Posterior cingulate gyrus (tissue), 11 donors: ENCODE measurements around the gene SIGLEC5.
A peak's percentile ranks its signal among the peaks of the same experiment; 100 is the strongest.

Experiments
- DNase-seq, 10 donors: peaks; one replicate each; pipeline versions ENCODE4 v3.0.0 to v3.0.0-alpha.2; 2020 to 2021; ENCODE audit warnings: mixed read lengths in 3 of 10
- intact Hi-C: fragments of 100-400 bp; cut with DNase I; formaldehyde crosslinking; loops from one replicate; pipeline ENCODE4 v1.15.1; 2023

Gene SIGLEC5

GRCh38 chr19:51628153-51628939 is 1.9 kb downstream of the SIGLEC5 start:
- DNase-seq = no peak
- intact Hi-C loops = no loop called here

DNA sequence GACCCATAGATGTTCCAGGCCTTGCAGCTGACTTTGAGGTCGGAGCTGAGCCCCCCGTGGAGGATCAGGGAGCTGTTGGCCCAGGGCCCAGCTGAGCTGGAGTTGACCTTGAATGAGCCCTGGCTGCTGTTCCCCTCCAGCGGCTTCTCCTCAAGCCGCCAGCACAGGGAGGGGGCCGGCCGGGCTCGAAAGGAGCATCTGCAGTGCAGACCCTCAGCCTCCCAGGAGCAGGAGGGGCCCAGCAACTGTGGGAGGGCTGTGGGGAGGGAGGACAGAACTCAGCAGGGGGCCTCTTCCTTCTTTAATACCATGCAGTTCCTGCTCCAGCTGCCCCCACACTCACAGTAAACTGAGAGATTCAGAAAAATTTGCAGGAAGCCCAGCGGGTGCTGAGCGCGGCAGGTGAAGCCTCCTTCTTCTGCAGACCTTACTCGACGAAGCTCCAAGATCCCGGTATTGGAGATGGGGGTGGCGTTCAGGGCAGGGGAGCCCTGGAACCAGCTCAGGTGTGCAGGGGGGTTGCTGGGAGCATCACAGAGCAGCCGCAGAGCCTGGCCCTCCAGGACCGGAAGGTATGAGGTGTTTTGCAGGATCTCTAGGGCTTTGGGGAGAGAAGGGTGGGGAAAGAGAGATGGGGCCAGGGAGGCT is 2.6 kb downstream of the SIGLEC5 start:
- no peak for DNase-seq

GRCh38 chr19:51626675-51627074 is 3.5 kb downstream of the SIGLEC5 start:
- no peak for DNase-seq
- intact Hi-C loops = no loop called here

More for the DNA sequence above, 2.6 kb downstream of the SIGLEC5 start:
- intact Hi-C loops = no loop called here

- intact Hi-C loops = no loop called here
- no peak for DNase-seq
These were observed 9.0 kb downstream of the SIGLEC5 start for GRCh38 chr19:51621178-51621577.

DNA sequence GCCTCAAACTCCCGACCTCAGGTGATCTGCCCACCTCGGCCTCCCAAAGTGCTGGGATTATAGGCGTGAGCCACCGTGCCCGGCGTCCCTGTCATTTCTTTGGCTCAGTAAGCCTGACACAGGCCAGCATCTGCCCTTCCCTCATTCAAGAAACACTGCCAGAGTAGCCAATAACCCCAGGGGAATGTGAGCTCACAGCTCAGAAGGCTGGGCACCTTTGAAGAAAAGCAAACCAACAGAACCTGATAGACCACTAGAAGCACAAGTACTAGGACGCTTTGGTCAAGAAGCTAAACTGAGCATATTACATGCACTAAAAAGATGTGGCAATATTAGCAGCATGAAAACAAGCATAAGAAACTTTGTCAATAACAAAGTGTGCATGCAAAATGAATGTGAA is 14.2 kb downstream of the SIGLEC5 start:
- intact Hi-C loops = no loop called here
- DNase-seq = no peak

- intact Hi-C loops = no loop called here
- no peak for DNase-seq
These were observed 15.4 kb downstream of the SIGLEC5 start for GRCh38 chr19:51614789-51615188.

- DNase-seq = no peak
- intact Hi-C loops = no loop called here
These were observed 19.6 kb downstream of the SIGLEC5 start for GRCh38 chr19:51610576-51610975.

DNA sequence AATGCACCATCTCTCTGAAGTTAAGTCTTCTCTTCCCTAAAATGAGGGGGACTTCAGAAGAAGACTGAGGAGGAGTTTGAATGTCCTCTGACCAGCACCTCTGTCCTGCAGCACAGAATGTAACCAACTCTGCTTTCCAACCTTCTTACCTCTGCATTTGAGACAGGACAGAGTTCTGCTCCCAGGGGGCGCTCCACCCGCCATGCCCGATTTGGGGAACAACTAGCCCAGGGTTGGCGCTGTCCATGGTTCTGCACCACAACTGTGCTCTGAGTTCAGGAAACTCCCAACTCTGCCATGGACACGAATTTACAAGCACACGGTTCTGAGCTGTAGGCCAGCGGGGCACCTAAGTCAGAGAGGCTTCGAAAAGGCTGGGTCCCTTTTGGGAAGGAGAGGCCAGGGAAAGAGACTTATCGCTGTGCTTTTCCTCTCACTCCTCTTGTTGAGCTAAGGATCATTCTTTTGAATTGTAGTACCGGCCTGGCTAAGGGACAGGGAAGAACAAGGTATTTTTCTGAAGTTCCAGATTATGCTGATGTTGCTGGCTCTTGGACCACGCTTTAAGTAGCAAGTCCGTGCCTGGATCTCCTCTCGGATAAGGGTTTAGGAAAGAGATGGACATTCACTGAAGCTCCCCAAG is 22.2 kb downstream of the SIGLEC5 start:
- DNase-seq = peak in 7 of 10 donors; percentile 38 to 86 (median 51)
- intact Hi-C loops = no loop called here

DNA sequence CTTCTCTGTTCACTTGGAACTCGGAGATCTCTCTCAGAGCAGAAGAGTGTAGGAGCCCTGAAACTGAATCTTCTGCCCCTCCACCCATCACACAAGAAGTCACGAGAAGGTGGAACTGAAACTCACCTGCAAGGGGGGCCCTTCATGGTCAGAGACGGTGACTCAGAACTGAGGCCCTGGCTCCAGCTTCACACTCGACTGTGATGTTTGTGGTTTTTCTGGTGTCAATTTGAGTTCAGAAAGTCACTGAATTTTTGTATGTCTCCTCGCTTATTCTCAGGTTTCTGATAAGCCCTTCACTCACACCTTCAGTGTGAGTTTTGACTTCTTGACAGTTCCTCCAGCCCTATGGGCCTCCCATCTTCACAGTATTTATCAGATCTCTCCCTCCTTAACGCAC is 23.1 kb downstream of the SIGLEC5 start:
- intact Hi-C loops = no loop called here
- DNase-seq = no peak

DNA sequence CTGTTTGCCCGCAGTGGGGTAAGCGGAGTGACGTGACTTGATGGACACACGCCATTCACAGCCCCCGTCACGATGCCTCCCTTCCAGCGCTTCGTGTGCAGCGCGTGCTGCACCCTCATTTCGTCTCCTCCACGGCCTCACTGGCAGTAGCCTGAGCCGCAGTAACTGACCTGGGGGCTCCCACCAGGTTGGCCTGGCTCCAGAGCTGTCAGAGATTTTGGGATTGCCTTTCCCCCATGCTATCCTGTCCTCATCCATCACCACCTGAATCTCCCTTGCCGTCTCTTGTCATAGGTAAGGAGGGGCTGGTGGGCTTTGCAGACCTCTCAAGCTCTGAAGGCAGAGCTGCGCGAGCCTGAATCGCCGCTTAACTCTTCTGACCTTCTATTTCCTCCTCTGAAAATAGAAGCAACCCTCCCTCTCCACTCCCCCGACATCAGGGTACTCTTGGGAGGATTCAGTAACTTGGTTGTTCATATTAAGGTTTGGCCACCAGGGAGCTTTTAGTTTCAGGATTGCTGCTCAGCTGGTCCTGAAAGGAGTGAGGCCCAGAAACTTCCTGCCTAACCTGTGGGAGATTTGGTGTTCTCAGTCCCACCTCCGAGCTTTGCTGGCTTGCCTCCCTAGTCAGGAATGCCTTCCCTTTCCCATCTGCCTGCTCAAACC is 27.9 kb downstream of the SIGLEC5 start:
- intact Hi-C loops = no loop called here
- DNase-seq = no peak

GRCh38 chr19:51600940-51601580 is 29.1 kb downstream of the SIGLEC5 start:
- intact Hi-C loops = no loop called here
- no peak for DNase-seq

DNA sequence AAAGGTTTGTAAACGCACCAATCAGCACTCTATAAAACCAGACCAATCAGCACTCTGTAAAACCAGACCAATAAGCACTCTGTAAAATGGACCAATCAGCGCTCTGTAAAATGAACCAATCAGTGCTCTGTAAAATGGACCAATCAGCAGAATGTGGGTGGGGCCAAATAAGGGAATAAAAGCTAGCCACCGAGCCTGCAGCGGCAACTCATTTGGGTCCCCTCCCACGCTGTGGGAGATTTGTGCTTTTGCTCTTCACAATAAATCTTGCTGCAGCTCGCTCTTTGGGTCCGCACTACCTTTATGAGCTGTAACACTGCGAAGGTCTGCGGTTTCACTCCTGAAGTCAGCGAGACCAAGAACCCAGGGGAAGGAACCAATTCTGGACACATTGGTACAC is 31.1 kb downstream of the SIGLEC5 start:
- intact Hi-C loops = loop anchor here (10.0 kb wide), 1 partner anchor 306 kb away; the partner anchor contains the start of gene ZNF649
- no peak for DNase-seq

DNA sequence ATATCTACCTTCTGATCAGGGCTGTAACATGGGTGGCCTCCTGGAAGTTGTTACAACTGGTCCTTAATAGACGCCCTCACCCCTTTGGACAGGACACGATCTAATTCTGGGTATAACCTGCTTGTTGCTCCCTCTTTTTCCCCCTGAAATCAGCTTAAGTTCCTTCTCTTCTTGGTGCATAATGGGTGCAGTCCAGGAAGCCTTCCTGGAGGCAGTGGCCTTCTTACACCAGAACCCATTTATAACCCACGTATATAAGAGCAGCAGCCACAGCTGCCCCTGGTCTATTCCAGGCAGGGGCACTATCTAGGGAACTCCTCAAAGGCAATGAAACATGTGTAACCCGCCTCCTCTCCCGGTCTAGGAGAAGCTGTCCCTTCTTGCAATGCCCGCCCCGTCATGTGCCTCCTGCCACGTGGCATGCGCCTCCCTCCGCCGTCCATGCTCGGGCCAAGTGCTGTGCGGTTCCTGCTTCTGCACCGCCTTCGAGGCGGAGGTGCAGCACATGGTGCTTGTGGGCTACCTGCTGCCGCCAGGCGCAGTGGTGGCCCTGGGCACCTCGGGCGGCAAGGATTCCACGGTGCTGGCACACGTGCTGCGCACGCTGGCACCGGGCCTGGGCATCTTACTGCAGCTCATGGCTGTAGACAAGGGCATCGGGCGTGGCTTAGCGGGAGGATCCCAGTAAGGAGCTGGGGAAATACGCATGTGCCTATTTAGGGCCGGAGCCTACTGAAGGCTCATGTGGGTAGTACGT is 31.9 kb downstream of the SIGLEC5 start:
- DNase-seq = no peak
- intact Hi-C loops = loop anchor here (10.0 kb wide), 1 partner anchor 306 kb away; the partner anchor contains the start of gene ZNF649

DNA sequence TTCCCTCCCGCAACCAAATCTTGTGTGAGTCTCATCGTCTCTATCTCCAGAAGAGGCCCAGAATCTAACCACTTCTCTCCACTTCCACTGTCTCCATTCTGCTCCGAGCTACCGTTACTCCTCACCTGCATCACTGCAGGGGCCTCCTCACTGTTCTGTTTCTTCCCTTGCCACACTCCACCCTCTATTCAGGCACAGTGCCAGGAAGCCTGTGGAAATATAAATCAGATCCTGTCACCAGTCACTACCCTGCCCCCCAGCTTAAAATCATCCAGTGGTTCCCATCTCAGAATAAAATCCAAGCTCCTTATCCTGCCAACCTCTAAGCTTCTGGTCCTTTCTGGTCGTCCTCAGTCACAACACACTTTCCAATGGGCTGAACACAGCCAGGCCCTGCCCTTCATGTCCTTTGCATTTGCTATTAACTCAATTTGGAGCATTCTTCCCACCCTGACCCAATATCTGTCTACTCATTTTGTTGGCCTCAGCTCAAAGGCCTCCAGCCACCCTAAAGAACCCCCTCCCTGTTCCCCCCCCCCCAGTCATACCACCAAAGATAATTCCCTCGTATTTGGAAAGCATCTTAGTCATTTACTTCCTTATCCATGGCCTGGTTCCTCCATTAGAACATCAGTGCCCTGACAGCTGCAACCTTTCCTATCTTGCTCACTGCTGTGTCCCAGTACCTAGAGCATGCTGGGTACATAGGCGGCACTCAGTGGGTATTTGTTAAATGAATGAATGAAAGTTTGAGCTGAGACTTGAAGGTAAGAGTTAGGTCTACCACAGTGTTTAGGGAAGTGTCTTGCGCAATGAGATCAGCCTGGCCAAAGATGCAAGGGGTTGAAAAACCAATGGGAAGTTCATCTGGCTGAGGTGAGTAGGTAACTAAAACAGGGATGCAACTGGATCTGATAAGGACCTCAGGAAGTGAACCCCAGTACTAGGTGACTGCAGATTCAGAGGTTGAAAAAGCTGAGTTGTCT is 34.7 kb downstream of the SIGLEC5 start:
- no peak for DNase-seq
- intact Hi-C loops = loop anchor here (2.0 to 10.0 kb wide), 2 partner anchors 309 to 487 kb away; partner anchors contain the start of genes CTU1 and ZNF649

DNA sequence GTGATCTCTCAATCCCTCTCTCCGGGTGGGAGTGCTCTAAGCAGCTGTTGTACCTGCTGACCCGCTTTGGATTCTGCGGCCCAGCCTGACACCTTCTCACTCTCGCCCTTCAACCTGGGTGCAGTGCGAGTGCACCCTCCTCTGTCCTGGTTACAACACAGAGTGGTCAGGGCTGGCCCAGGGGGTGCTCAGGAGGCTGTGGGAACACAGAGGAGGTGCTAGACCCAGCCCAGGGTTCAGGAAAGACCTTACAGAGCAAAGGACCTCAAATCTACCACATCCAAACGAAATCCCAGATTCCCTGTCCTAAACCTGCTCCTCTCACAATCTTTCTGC is 35.5 kb downstream of the SIGLEC5 start:
- intact Hi-C loops = loop anchor here (1.0 to 10.0 kb wide), 3 partner anchors 23 to 486 kb away; partner anchors contain the start of genes CTU1, ZNF175 and ZNF649
- DNase-seq = peak in 2 of 10 donors; percentile 20 to 84

DNA sequence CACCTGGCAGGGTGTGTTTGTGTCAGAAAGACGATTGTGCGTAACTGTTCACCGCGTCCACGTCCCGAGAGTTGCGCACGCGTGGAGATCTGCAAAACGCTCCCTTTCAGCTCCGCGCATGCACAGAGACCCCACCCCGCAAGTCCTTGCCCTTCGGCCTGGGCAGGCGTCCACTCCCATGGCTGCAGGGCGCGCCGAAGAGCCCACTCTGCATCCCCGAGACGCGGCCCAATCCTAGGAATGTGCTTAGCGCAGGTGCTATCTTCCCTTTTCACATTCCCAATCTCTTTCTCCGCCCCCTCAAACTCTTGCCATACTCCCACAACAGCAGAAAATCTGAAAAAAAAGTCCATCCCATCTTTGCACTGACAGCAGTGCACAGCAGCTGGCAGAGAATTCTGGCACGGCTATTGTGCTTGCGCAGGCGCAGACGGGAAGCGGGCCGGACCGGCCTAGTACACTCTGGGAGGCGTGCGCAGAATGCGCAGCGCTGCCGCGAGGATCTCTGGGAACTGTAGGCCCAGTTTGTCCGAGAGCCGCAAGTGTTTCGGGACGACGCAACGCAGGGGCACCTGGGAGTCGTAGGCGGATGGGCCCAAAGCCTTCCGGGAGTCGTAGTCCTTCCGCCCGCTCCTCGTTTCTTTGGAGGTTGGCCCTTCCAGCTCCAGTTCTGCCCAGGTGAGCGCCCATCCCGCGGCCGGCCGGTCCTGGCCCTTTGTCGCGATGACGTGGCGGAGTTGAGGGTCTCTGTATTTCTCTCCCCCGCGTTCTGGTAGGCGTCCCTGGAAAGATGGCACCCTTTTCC is 36.0 kb downstream of the SIGLEC5 start:
- intact Hi-C loops = loop anchor here (1.0 to 10.0 kb wide), 3 partner anchors 23 to 485 kb away; partner anchors contain the start of genes CTU1, ZNF175 and ZNF649
- DNase-seq = peak; percentile 98 to 100 (median 99)

DNA sequence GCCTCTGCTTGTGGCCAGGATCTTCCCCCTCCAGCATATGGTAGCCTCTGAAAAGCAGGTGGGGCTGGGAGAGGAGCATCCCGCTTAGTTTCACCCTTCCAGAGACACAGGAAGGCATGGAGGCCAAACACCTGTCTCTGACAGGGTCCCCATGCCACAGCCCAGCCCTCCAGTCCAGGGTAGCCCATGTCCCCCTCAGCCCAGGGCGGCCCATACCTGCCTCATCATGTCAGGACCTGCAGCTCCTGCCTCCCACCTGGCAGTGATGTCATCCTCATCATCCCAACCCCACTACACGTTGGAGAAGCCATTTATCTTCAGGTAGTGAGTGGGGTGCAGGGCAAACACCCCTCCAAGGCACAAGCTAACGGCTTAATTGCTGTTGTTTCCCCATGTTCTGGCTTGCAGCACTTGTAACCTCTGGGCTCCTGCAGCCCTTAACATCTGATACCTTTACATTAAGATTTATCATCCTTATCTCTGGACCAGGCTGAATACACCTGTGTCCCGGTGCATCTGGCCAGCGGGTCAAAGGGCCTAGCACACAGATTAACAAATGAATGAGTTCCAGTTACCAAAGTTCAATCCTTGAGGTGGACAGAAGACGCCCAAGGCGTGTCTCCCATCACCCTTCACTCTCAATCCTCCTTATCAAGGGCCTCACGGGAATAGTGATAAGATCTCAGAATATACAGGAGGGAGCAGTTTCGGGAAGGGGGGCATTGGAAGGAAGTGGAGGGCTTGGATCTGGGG is 36.9 kb downstream of the SIGLEC5 start:
- intact Hi-C loops = loop anchor here (10.0 kb wide), 1 partner anchor 311 kb away; the partner anchor contains the start of gene ZNF649
- DNase-seq = no peak
